Glutamatergic neuron (in vitro differentiated cells): ENCODE measurements around the gene PAPOLB. TPM values are rescaled to one million over a fixed set of nuclear protein-coding genes. Genes with fewer than 3 reads are reported as not detected.

Experiments
- DNase-seq: peaks from one replicate; pipeline ENCODE4 v3.0.0; 2022
- H3K27ac Mint-ChIP-seq: one replicate; pipeline ENCODE4 v1.8.0; 2020; ENCODE audit warnings: mild to moderate bottlenecking, mixed read lengths, inconsistent platforms; ENCODE audit not compliant: unreplicated experiment
- H3K27me3 Mint-ChIP-seq: one replicate; pipeline ENCODE4 v1.8.0; 2020; ENCODE audit warnings: mild to moderate bottlenecking, moderate library complexity, mixed read lengths, inconsistent platforms; ENCODE audit not compliant: unreplicated experiment
- H3K36me3 Mint-ChIP-seq: one replicate; pipeline ENCODE4 v1.8.0; 2020; ENCODE audit warnings: mild to moderate bottlenecking, mixed read lengths, inconsistent platforms; ENCODE audit not compliant: unreplicated experiment
- H3K4me1 Mint-ChIP-seq: one replicate; pipeline ENCODE4 v1.8.0; 2020; ENCODE audit warnings: mild to moderate bottlenecking, low read depth, mixed read lengths, inconsistent platforms; ENCODE audit not compliant: unreplicated experiment
- H3K4me3 Mint-ChIP-seq: one replicate; pipeline ENCODE4 v1.8.0; 2020; ENCODE audit warnings: mild to moderate bottlenecking, mixed read lengths, inconsistent platforms; ENCODE audit not compliant: unreplicated experiment
- H3K9me3 Mint-ChIP-seq: one replicate; pipeline ENCODE4 v1.8.0; 2020; ENCODE audit warnings: mild to moderate bottlenecking, moderate library complexity, mixed read lengths, inconsistent platforms; ENCODE audit not compliant: unreplicated experiment
- total RNA-seq: library from RNA; stranded (reverse); fragmentation: NEBNext Ultra II Directional; extraction: Animal tissue kit (Norgen Biotek cat#: 25700); gene quantifications from one replicate; pipeline ENCODE4 v1.2.1, GENCODE V29; 2021; ENCODE audit not compliant: unreplicated experiment
- TF ChIP-seq, protein P1 (sequence below): fragments of 200-600 bp; sonication (generic); IDR thresholded peaks from one replicate; pipeline ENCODE4 v1.5.0; 2021; ENCODE audit not compliant: partially characterized antibody, unreplicated experiment

Gene PAPOLB
- total RNA-seq, 1 donor from 2014 or later: 1.2 TPM

DNA sequence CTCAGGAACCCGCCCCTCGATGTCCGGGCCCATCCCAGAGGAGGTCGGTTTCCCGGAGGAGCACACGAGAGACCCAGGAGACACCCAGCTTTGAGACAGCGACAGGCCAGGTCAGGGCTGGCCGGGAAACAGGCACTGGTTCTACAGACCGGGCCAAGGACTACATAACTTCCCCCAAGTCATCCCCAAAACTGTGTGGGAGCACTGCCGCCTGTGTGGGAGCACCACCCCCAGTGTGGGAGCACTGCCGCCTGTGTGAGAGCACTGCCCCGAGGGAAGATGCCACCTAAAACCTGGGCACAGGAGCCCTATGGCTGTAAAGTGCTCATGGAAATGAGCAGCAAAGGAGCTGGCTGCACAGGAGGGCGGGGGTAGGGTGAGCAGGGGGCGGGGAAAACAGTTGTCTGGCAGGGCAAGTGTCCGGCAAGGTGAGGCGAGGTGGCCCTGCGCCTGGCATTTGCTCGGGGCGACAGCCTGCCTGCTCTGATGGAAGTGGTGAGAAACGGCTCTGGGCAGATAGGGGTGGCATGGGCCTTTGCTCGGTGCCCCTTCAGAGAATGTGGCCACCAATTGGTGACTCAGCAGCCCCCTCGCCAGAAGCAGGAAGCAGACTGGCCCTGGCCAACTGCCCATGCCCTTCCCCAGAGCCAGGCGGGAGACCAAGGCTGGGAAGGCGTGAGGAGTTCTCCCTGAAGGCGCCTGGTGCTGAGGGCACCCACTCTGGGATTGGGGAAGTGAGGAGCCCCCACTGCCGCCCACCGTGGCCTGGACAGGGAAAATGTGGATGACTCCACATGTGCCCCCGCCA, 26.2 kb downstream of the PAPOLB start:
- Mint-ChIP-seq H3K36me3 (no peaks in the 10 kb centered on the region), H3K4me1 (peaks cover 20% of the 10 kb centered on the region), H3K4me3 (no peak overlapping the region), H3K27me3 (peaks cover 6% of the 10 kb centered on the region), H3K27ac (no peak overlapping the region), H3K9me3 (peaks cover 14% of the 10 kb centered on the region)
- TF ChIP-seq, protein P1, sequence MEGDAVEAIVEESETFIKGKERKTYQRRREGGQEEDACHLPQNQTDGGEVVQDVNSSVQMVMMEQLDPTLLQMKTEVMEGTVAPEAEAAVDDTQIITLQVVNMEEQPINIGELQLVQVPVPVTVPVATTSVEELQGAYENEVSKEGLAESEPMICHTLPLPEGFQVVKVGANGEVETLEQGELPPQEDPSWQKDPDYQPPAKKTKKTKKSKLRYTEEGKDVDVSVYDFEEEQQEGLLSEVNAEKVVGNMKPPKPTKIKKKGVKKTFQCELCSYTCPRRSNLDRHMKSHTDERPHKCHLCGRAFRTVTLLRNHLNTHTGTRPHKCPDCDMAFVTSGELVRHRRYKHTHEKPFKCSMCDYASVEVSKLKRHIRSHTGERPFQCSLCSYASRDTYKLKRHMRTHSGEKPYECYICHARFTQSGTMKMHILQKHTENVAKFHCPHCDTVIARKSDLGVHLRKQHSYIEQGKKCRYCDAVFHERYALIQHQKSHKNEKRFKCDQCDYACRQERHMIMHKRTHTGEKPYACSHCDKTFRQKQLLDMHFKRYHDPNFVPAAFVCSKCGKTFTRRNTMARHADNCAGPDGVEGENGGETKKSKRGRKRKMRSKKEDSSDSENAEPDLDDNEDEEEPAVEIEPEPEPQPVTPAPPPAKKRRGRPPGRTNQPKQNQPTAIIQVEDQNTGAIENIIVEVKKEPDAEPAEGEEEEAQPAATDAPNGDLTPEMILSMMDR: no peak
- no peak for DNase-seq

DNA sequence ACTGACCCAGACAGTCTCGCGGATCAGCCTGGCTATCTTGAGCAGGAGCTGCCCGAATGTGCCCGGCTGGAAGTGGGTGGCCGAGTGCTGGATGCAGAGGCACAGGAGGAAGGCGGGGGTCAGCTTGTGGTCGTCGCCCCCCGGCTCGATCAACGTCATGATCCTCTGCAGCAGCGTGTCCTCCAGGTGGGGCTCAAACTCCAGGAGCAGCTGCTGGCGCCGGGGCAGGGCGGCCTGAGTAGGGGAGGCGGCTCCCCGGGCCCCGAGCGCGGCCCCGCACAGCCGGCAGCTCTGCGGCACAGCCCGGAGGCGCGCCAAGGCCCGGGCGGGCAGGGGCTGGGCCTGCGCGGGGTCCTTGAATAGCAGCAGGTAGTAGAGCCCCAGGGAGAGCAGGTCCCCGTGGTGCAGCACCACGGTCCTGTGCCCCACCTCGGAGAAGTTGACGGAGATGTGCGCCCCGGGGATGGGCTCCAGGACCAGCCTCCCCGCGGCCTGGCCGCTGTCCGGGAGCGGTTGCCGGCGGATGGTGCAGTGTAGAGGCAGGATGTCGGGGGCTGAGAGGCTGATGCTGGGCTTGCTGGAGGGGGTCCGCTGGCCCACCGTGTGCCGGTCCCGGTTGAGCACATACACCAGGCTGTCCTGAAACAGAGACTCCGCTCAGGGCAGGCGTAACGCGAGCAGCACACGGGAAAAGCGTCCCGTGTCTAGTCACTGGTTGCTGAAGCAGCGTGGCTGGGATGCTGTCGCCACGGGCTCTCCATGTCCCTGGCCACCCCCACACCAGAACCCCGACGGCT, 27.0 kb downstream of the PAPOLB start:
- peaks cover 5% of the 10 kb centered on the region for H3K36me3 Mint-ChIP-seq
- peaks cover 16% of the 10 kb centered on the region for H3K9me3 Mint-ChIP-seq
- H3K27ac Mint-ChIP-seq: no peak overlapping the region

DNA sequence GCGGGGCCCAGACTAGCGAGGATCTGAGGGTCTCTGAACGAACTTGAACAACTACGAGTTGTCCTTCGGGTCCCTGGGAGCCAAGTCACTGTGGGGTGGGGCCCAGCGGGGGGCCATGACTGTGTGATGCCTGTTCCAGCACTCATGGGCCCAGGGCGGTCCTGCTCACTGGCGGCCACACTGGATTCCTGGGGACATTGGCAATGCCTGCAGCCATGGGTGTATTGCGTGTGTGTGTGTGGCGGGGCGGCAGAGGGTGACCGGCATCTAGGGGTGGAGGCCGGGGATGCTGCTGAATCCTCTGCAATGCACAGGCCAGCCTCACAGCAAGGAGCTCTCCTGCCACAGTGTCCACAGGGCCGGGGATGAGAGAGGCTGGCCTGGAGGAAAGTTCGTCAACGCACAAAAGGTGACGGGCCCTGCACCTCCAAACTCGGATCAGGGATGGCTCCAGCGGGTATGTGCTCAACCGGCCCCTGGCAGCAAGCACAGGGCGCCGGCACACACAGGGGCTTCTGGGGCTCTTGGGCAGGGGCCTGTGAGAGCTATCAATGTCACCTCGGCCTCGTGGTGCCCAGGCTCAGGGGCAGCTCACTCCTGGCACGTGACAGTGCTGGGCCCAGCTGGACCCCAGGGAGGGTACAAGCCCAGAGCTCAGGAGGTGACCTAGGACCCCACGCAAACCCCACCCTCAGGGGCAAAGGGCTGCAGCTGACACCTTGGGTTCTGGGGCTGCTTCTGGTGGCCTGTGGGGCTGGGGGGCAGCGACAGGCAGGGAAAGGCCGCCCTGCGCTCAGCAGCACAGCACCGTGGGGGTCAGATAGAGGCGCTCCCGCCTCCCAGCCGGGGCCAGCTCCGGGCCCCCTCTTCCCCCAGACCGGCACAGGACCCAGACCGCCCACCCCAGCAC, 27.9 kb downstream of the PAPOLB start:
- H3K4me1 Mint-ChIP-seq: peaks cover 18% of the 10 kb centered on the region
- no peak overlapping the region for H3K27ac Mint-ChIP-seq
- peaks cover 7% of the 10 kb centered on the region for H3K36me3 Mint-ChIP-seq
- H3K27me3 Mint-ChIP-seq: peaks cover 8% of the 10 kb centered on the region
- peaks cover 12% of the 10 kb centered on the region for H3K9me3 Mint-ChIP-seq
- H3K4me3 Mint-ChIP-seq: no peak overlapping the region
- TF ChIP-seq, protein P1: no peak
- DNase-seq: no peak

More for the DNA sequence above, 27.0 kb downstream of the PAPOLB start:
- DNase-seq: no peak
- TF ChIP-seq, protein P1: no peak
- no peak overlapping the region for H3K4me3 Mint-ChIP-seq
- peaks cover 22% of the 10 kb centered on the region for H3K4me1 Mint-ChIP-seq
- peaks cover 6% of the 10 kb centered on the region for H3K27me3 Mint-ChIP-seq

DNA sequence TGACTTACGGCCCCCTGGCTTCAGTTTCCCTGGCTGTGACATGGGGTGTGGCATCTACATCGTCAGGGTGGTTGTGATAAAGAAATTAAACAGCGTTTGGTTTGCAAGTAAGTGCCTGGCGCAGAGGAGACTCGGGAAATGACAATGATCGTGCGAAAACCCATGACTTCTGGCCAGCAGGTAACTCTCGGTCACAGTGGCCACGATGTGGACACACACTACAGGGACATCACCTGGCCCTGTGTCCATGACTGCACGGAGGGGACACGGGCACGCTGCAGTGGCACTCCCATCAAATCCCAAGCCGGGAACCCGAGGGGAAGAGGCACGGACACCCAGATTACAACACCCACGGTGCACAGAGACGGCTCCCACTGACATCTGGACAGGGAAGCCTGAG, 28.7 kb downstream of the PAPOLB start:
- Mint-ChIP-seq H3K4me1 (peaks cover 17% of the 10 kb centered on the region), H3K36me3 (peaks cover 12% of the 10 kb centered on the region), H3K9me3 (peaks cover 12% of the 10 kb centered on the region), H3K4me3 (no peak overlapping the region), H3K27ac (no peak overlapping the region), H3K27me3 (peaks cover 10% of the 10 kb centered on the region)
- TF ChIP-seq, protein P1: no peak
- DNase-seq: no peak
